GM19372 (cell line): Measurements from ENCODE around the gene SLC9B2.

ENCODE experiments used
- ATAC-seq: cut with Tn5 transposase; IDR thresholded peaks from one replicate; pipeline ENCODE4 v1.9.1; 2021; ENCODE audit warnings: mild to moderate bottlenecking, low read depth, moderate library complexity; ENCODE audit not compliant: unreplicated experiment

Gene SLC9B2

DNA sequence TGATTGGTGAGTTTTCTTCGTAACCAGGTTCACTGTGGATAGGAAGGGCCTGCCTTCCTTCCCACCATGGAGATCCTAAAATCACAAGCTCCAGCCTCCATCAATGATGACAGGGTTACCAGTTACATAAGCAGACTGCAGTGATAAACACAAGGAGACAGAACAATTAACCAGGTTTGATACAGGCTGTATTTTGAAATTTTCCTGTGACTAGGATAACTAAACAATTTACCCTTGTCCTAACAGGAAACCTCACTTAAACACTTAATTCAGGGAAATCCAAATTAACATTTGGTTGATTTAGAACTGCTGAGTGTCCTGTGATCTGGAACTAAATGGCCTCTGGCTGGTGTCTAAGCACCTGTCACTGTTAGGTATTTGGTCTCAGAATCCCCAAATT, 3.1 kb upstream of the SLC9B2 start:
- no peak for ATAC-seq

DNA sequence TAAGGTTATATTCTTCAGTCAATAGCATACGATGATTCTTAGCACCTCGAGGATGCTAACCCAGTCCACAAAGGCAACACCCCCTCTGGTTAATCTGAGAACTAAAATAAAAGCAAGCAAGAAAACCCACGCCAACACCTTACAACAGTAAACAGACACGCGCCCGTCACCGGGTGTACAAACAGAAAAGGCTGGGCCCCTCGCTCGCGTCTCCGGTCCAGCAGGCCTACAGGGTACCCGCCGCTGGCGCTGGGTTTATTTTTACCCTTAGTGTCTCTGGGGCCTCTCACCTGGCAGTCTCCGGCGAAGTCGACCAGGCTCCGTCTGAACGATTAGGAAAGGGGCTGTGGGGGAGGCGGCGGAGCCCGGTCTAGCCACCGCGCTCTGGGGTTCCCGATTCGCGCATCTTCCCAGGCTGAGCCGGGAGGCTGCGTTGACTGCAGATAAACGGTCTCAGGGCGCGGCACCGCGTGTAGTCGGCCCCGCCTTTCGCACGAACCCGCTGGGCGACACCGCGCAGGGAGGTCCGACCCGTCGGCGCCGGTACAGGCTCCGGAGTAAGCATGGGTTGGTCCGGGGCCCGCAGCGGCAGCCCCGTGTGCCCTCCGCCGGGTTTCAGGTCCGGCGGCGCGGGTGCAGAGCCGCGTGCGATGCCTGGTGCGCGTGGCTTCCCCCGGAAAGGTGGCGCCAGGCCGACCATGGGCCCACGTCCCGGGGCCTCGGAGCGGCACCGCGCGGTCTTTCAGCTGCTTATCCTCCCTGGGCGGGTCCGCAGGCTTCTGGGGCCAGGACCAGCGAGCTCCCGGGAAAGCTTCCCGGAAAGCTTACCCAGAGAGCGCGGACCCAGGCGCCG, 441 bp downstream of the SLC9B2 start:
- peak; percentile 52 for ATAC-seq

DNA sequence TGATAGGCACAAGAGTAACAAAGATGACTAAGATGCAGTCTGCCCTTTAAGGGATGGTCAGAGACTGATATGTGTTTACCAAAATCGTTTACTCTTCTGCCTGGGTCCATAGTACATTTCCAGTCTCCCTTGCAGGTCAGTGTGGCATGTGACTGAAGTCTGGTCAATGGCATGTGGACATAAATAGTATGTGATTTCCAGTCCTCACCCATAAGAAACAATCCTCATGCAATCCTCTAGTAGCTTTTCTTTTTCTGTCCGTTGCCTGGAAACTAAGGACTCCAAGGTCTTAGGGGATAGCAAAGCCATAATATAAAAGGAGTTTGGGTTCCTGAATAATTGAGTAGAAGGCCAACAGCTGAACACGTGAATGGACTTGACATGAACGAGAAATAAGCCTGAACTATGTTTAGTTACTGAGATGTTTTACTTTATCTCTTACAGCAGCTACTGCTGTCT, 1.1 kb downstream of the SLC9B2 start:
- no peak for ATAC-seq

DNA sequence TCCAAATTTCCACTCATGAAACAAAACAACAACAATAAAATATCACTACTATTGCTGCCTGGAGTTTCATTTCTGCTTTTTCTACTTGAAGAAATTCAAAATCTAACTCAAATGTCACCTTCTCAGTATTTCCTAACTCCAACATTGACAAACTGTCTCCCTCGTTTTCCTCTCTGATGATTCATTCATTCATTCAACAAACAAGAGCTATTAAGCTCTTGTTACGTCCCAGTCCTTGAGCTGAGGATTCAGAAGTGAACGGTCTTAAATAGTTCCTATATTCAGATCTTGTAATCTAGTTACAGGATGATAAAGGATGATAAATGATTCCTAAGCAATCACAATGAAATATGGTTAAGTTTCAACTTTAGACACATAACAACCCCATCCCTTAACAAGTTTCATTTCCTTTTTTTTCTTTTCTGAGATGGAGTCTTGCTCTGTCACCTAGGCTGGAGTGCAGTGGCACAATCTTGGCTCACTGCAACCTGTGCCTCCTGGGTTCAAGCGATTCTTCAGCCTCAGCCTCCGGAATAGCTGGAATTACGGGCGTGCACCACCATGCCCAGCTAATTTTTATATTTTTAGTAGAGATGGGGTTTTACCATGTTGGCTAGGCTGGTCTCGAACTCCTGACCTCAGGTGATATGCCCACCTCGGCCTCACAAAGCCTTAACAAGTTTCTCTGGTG, 1.7 kb downstream of the SLC9B2 start:
- ATAC-seq = no peak

DNA sequence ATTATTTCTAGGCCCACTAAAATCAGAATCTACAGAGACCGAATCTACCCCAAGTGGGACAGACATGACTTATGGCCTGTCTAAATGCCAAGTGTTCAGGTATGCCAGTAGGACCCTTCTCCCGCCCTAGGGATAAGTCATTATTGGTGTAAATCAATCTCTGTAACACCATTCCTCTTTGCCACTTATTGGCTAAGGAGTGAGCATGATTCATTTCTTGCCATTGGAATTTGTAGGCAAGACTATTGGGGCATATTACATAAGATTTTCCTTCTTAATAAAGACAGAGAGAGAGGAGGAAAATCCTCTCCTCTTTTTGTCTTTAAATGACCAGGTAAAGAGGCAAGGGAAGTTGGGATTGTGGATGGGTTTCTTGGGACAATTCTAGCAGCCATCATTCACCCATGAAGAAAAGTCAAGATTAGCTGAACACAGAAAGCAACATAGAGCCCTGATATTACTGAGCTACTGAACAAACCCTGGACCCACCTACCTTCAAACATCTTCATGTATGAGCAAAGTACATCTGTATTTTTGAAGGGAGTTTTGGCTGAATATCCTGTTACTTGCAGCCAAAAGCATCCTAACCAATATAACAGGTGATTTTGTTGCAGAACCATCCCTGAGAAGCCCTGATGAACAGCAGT, 2.6 kb downstream of the SLC9B2 start:
- ATAC-seq = no peak

DNA sequence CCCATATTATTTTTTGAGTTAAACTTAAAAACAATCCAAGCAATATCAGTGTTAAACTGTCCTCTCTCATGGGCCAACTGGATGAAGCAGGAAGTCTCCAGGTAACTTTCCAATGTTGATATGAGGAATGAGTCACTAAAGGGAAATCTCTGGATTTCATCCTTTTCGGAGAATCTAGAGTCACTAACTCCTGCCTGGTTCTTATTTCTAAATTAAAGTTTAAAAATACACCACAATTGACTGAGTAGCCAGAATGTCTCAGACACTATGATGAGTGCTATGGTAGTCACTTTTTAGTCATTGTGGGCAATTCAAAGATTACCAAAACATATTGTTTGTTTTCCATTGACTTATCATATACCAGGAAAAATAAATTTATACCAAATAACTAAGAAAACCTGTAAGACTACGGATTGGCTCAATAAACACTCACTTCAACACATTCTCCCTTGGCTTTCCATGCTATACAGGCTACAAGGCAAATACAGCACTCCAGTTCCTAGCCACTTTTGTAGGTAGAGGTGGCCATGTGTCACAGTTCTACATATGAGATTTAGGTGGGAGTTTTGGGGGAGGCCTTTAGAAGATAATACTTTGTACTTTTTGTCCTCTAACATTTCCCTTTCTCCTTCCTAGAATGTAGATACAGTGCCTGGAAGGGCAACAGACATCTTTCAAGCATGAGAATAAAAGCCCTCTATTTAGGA, 8.6 kb downstream of the SLC9B2 start:
- ATAC-seq = no peak

DNA sequence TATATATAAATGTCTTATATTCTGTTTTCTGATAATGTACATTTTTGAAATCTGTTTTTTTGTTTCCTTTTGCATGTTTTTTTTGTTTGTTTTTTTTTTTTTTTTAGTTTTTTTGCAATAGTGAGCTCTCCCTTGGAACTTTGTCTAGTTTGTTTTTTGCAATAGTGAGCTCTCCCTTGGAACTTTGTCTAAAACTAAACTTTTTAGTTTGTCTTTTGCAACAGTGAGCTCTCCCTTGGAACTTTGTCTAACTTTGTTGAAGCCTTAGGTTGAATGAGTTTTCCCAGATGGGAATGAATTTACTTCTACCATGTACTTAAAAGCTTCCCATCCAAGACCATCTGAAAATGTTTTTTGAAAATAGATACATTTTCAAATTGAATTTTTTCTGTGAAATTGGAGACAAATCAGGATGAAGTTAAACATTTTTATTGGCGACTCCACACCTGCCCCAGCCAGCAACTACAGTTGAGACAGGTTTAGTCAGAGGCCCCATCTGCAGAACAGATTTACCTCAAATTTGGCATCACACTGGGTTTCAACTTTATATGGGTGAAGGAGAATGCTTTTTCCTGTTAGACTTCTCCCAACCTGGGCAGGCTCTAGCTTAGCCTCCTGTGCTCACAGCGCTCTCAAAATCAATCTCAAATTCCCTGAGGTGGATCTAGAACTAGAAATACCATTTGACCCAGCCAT, 16.0 kb downstream of the SLC9B2 start:
- no peak for ATAC-seq

DNA sequence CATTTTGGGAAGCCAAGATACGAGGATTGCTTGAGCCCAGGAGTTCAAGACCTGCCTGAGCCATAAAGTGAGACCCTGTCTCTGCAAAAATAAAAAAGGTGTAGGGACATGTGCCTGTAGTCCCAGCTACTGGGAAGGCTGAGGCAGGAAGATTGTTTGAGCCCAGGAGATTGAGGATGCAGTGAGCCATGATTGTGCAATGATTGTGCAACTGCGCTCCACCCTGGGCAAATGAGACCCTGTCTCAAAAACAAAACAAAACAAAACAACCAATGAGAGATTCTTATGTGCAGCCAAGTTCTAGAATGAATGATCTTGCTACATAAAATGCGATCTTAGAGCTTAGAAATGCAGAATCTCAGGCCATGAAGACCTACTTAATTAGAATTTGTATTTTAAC, 22.5 kb downstream of the SLC9B2 start:
- no peak for ATAC-seq

DNA sequence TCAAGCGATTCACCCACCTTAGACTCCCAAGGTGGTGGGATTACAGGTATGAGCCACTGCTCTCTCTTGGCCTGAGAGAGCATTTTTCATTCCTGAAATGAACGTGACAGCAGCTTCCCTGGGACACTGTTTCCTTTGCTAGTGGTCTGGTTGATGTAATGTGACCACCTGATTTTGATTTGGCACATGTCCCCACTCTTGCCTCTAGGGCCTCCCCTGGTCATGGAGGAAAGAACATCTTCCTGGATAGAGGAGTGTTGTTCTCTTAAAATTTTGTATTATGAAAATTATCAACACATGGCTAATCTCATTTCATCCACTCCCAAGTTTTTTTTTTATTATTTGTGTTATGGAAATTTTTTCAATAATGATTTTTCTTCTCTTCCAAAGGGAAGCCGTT, 23.8 kb downstream of the SLC9B2 start:
- ATAC-seq = no peak

DNA sequence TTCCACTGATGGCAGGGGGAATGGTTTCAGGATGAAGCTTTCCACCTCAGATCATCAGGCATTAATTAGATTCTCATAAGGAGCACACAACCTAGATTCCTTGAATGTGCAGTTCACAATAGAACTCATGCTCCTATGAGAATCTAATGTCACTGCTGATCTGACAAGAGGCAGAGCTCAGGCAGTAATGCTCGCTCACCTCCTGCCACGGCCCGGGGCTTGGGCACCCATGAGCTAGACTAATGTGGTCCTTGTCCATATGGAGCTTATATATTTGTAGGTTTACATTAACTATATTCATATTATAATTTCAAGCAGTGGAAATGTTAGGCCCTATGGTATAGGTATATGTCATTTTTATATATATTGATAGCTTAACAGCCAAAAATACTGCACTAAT, 24.4 kb downstream of the SLC9B2 start:
- no peak for ATAC-seq

DNA sequence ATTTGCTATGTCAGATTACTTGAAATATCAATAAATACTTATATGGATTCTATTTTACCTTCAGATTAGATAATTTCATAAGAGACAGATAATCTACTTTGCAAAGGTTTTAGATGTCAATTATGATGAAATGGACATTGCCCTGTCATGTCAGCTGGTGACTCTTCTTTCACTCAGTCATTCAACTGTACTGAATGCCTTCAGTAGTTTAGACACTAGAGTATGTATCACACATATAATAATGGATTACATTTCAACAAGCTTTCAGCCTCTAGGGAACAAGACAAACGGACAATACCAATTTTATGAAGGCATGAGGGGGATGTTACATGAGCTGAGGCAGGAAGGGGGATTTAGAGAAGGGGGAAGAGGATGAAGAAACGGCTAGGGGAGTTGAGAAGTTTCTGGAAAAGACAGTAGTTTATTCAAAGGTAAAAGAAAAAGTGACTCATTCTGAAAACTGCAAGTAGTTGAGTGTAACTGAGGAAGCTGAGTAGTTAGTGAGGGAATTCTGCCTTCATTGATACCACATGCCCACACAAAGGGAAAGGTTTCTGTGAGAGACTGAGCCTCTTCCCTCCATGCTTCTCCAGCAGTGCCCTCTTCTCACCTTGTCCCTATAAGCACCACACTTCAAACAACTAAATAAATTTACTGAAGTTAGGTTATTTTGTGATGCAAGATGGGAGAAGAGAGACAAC, 25.7 kb downstream of the SLC9B2 start:
- no peak for ATAC-seq

DNA sequence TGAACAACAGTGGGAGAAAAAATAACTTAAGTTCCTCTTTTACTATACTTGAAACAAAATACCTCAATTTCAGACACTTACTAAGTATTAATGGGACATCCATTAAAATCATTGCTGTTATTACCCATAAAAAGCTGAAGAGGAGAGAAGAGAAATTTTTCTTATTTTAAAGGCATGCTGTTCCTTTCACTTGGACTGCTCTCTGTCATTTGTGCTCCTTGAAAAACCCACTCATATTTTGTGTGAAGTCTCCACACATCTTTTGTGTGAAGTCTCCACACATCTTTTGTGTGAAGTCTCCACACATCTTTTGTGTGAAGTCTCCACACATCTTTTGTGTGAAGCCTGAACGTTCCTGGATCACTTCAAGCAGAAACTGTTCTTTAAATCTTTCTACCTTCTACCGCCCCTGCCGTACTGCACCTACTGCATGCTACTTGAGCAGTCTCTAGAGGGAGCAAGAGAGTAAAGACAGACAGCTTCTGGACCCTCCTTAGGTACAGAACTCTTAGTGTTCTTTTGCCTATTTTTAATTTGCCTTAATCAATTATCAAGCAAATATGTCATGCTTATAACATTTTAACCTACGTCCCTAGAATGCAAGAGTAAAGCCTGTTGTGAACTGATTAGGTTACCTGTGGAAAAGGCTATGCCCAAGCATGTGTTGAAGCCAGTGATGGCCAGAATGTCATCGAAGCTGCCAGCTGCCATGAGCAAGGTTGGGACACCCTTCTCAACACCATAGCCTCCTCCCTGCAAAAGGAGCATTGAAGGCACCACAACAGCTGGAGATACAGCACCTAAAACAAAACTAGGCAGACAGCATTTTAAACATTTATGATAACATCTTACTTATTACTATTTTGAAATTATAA, 29.9 kb downstream of the SLC9B2 start:
- peak; percentile 91 for ATAC-seq

DNA sequence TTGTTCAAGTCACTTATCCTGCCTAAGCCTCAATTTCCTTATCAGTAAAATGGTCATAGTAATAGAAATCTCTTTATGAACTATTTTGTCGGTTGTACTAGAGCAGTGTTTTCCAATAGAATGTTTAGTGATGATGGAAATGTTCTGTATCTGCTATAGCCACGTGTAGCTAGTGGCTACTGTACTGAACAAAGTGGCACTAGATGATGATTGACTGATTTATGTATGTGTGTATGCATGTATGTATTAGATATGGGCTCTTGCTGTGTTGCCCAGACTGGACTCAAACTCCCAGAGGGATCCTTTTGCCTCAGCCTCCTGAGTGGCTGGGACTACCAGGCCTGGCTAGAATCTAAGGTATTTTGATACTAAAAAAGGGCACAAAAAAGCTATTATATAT, 32.4 kb downstream of the SLC9B2 start:
- ATAC-seq = no peak

DNA sequence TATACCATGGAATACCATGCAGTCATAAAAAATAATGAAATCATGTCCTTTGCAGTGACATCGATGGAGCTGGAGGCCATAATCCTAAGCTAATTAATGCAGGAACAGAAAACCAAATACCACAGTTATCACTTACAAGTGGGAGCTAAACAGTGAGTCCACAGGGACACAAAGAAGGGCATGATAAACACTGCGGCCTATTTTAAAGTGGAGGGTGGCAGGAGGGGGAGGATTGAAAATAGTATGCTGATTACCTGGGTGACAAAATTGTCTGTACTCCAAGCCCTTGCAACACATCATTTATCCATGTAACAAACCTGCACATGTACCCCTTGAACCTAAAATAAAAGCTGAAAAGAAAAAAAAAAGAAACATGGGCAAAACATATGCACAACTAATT, 40.4 kb downstream of the SLC9B2 start:
- no peak for ATAC-seq

DNA sequence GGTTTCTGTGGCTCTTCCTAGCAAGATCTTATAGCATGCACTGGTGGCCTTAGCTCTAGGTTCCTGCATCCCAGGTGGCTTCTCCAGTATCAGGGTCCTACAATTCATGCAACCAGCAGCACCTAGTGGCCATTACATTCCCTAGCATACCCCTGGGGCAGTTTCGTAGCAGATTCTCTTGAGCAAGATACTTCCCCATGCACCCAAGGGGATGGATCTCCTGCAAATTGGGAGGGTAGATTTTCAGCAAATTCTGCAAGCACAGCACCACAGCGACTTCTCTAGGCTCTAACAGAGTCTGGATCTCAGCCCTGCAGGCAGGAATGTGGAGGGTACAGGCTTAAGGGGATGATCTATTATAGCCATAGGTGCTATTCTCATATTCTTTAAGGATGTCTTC, 44.0 kb downstream of the SLC9B2 start:
- no peak for ATAC-seq

DNA sequence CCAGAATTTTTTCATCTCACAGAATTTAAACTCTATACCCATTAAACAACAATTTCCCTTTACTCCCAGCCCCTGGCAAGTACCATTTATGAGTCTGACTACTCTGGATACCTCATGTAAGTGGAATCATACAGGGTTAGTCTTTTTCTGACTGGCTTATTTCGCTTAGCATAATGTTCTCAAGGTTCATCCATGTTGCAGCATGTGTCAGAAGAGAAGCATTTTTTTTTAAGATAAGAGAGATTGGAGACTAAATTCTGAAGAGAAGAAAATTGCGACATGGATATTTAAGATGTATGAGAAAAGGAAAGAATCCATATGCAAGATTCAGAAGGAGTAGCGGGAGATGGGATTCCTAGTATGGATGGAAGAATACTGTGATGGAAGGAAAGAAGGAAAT, 45.8 kb downstream of the SLC9B2 start:
- no peak for ATAC-seq

DNA sequence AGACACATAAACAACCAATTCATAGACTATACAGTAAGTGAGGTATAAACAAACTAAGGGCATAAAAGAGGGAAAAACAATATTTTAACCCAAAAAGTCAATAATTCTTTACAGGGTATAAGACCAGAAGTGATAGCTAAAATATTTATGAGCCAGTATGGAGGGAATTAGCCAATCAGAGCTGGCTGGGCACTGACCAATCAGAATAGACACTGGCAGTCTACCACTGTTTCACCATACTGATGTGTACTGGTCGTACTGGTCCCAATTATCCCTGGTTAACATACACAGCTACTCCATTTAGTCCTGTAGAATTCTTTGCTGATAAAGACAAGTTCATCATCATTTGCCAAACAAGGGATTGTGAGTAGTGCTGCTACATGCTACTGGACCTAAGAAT, 47.3 kb downstream of the SLC9B2 start:
- no peak for ATAC-seq

DNA sequence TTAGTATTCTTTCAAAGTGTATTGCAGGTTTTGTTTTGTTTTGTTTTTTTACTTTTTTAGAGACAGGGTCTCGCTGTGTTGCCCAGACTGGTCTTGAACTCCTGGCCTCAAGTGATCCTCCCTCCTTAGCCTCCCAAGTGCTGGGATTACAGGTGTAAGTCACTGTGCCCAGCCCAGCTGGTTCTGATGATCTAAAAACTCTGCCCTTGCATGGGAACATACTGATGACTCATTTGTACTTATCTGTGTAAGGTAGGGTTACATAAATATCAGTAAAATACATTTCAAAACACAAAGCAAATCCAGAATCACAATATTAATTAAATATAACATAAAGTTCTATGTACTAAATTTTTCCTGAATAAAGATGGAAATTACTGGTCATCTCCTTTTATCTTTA, 49.7 kb downstream of the SLC9B2 start:
- ATAC-seq = no peak

DNA sequence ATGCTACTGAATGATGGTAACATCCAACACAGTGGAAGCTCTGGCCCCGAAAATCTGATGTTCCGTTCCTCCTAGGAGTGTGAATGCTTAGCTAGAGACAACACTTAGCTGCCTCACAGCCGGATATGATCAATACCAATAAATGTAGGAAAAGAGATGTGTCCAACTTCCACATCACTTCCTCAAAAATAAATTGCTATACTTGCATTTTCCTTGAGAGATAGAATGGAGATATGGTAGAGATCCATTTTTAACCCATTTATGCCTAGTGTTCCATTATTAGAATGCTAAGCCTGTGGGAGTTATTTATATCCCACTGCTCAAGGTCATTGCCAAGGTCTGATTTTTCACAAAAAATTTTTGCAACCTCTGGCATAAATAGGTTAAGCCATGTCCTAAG, 51.6 kb downstream of the SLC9B2 start:
- no peak for ATAC-seq
